ENCODE results near the gene MYBPH.
A peak's percentile ranks its signal among the peaks of the same experiment; 100 is the strongest.

Gene MYBPH

GRCh38 chr1:203124546-203125317 is 50.9 kb downstream of the MYBPH start:
- DNase-seq, result no peak
- in situ Hi-C loops (cut with MboI; ENCODE audit: low pct_unique_long_range_greater_than_20kb, low sequenced_read_pairs), result no loop called here

- DNase-seq, result no peak
These were observed 51.6 kb downstream of the MYBPH start for GRCh38 chr1:203124011-203124410.

GRCh38 chr1:203122159-203122558 is 53.5 kb downstream of the MYBPH start:
- in situ Hi-C loops (cut with MboI; ENCODE audit: low pct_unique_long_range_greater_than_20kb, low sequenced_read_pairs), result no loop called here
- DNase-seq, result no peak

More at GRCh38 chr1:203124011-203124410, 51.6 kb downstream of the MYBPH start:
- in situ Hi-C loops (cut with MboI; ENCODE audit: low pct_unique_long_range_greater_than_20kb, low sequenced_read_pairs), result no loop called here

GRCh38 chr1:203121186-203122015 is 54.2 kb downstream of the MYBPH start:
- DNase-seq, result peak; percentile 75
- in situ Hi-C loops (cut with MboI; ENCODE audit: low pct_unique_long_range_greater_than_20kb, low sequenced_read_pairs), result no loop called here

GRCh38 chr1:203120325-203121153 is 55.1 kb downstream of the MYBPH start:
- DNase-seq, result no peak
- in situ Hi-C loops (cut with MboI; ENCODE audit: low pct_unique_long_range_greater_than_20kb, low sequenced_read_pairs), result no loop called here
